Ascending aorta (tissue), 2 donors: ENCODE measurements around the gene FOXJ2. TPM values are rescaled to one million over a fixed set of nuclear protein-coding genes. Genes with fewer than 3 reads are reported as not detected.

Source experiments
- DNase-seq, 2 donors: peaks; one replicate each; pipeline ENCODE4 v3.0.0-alpha.2; 2019; ENCODE audit warnings: low spot score in 2 of 2
- H3K27ac ChIP-seq, 2 donors: fragments of 200-600 bp; sonication (generic); one replicate each; pipeline ENCODE4 v1.5.1; 2016 to 2017; ENCODE audit warnings: mild to moderate bottlenecking in 1 of 2
- H3K27me3 ChIP-seq: fragments of 200-600 bp; sonication (generic); one replicate; pipeline ENCODE4 v1.5.1; 2017
- H3K36me3 ChIP-seq, 2 donors: fragments of 200-600 bp; sonication (generic); one replicate each; pipeline ENCODE4 v1.5.1; 2016
- H3K4me1 ChIP-seq, 2 donors: fragments of 200-600 bp; sonication (generic); one replicate each; pipeline ENCODE4 v1.5.1; 2016 to 2017; ENCODE audit warnings: mild to moderate bottlenecking in 1 of 2
- H3K4me3 ChIP-seq, 2 donors: fragments of 200-600 bp; sonication (generic); one replicate each; pipeline ENCODE4 v1.5.1; 2016 to 2017; ENCODE audit warnings: mild to moderate bottlenecking in 1 of 2
- H3K9me3 ChIP-seq, 2 donors: fragments of 200-600 bp; sonication (generic); one replicate each; pipeline ENCODE4 v1.5.1; 2016
- CTCF ChIP-seq, 3 experiments: fragments of 200-600 bp in 2 of 3; fragments of 450-650 bp in 1 of 3; sonication (generic) in 2 of 3; IDR thresholded peaks; one replicate each; pipeline ENCODE4 v1.5.1; 2016 to 2019; ENCODE audit warnings: antibody characterized with exemption in 3 of 3, mild to moderate bottlenecking in 1 of 3, moderate library complexity in 1 of 3
- intact Hi-C: fragments of 100-400 bp; cut with DNase I; formaldehyde crosslinking; loops from one replicate; pipeline ENCODE4 v1.15.1; 2023
- total RNA-seq: library from RNA; depleted of rRNA; stranded (reverse); fragments of >200 nt; gene quantifications from one replicate; pipeline ENCODE4 v1.1.0, GENCODE V29; 2016

The FOXJ2 gene
- total RNA-seq, 1 donor from 2014 or later = 17.1 TPM

- H3K27ac ChIP-seq = no peak overlapping the region
- no peak for TF ChIP-seq CTCF (IDR thresholded peaks at IDR 0.05)
- no peaks in the 10 kb centered on the region for H3K27me3 ChIP-seq
- intact Hi-C loops = no loop called here
- H3K4me3 ChIP-seq = no peak overlapping the region
- H3K9me3 ChIP-seq = no peaks in the 10 kb centered on the region
- no peak for DNase-seq
- no peaks in the 10 kb centered on the region for H3K4me1 ChIP-seq
- peaks cover 48 to 61% of the 10 kb centered on the region in 2 donors for H3K36me3 ChIP-seq
These were observed 57.2 kb downstream of the FOXJ2 start for GRCh38 chr12:8089716-8090115.

GRCh38 chr12:8093291-8093690, 60.8 kb downstream of the FOXJ2 start:
- DNase-seq = no peak
- no peaks in the 10 kb centered on the region for H3K4me1 ChIP-seq
- no peaks in the 10 kb centered on the region for H3K27me3 ChIP-seq
- no peak for TF ChIP-seq CTCF (IDR thresholded peaks at IDR 0.05)
- H3K36me3 ChIP-seq = peaks cover 70 to 92% of the 10 kb centered on the region in 2 donors
- intact Hi-C loops = no loop called here
- H3K27ac ChIP-seq = no peak overlapping the region
- no peaks in the 10 kb centered on the region for H3K9me3 ChIP-seq
- no peak overlapping the region for H3K4me3 ChIP-seq

- H3K36me3 ChIP-seq = peaks cover 56 to 79% of the 10 kb centered on the region in 2 donors
These were observed 63.9 kb downstream of the FOXJ2 start for GRCh38 chr12:8096281-8096915.

GRCh38 chr12:8099235-8099634, 66.7 kb downstream of the FOXJ2 start:
- intact Hi-C loops = no loop called here
- no peak overlapping the region for H3K27ac ChIP-seq

More at GRCh38 chr12:8096281-8096915, 63.9 kb downstream of the FOXJ2 start:
- H3K4me1 ChIP-seq = no peaks in the 10 kb centered on the region
- no peak overlapping the region for H3K4me3 ChIP-seq
- H3K9me3 ChIP-seq = no peaks in the 10 kb centered on the region
- no peaks in the 10 kb centered on the region for H3K27me3 ChIP-seq
- no peak overlapping the region for H3K27ac ChIP-seq
- TF ChIP-seq CTCF (IDR thresholded peaks at IDR 0.05) = no peak
- DNase-seq = no peak
- intact Hi-C loops = no loop called here

More at GRCh38 chr12:8099235-8099634, 66.7 kb downstream of the FOXJ2 start:
- Histone ChIP-seq H3K4me3 (no peak overlapping the region), H3K36me3 (peaks cover 28 to 51% of the 10 kb centered on the region in 2 donors), H3K9me3 (no peaks in the 10 kb centered on the region), H3K27me3 (no peaks in the 10 kb centered on the region), H3K4me1 (no peaks in the 10 kb centered on the region)
- no peak for TF ChIP-seq CTCF (IDR thresholded peaks at IDR 0.05)
- no peak for DNase-seq

Other genes starting within 250 kb of the FOXJ2 start
- gene NANOG, start 243.3 kb upstream of the FOXJ2 start, total RNA-seq = not detected
- not detected for gene SLC2A14, start 159.8 kb upstream of the FOXJ2 start, total RNA-seq
- gene SLC2A3, start 96.5 kb upstream of the FOXJ2 start, total RNA-seq = 58.0 TPM
- gene C3AR1, start 33.6 kb downstream of the FOXJ2 start, total RNA-seq = 2.0 TPM
- 11.2 TPM for gene NECAP1, start 49.6 kb downstream of the FOXJ2 start, total RNA-seq
- 28.8 TPM for gene CLEC4A, start 90.9 kb downstream of the FOXJ2 start, total RNA-seq
- gene ZNF705A, start 124.3 kb downstream of the FOXJ2 start, total RNA-seq = not detected
- not detected for gene FAM90A1, start 194.9 kb downstream of the FOXJ2 start, total RNA-seq